DND-41 (cell line): Measurements from ENCODE around the gene UBA3.

ENCODE experiments used
- EZH2 ChIP-seq: IDR thresholded peaks from 3 replicates; pipeline ENCODE4 v1.6.1; 2012; ENCODE audit warnings: borderline replicate concordance, low read depth, mild to moderate bottlenecking, moderate library complexity, low read length, inconsistent platforms; ENCODE audit not compliant: severe bottlenecking
- TF ChIP-seq, protein P1 (sequence below): IDR thresholded peaks from 2 replicates; pipeline ENCODE4 v1.5.1; 2012; ENCODE audit warnings: borderline replicate concordance, low read length, moderate library complexity, mild to moderate bottlenecking; ENCODE audit not compliant: poor library complexity, severe bottlenecking; ENCODE audit errors: extremely low read depth

DNA sequence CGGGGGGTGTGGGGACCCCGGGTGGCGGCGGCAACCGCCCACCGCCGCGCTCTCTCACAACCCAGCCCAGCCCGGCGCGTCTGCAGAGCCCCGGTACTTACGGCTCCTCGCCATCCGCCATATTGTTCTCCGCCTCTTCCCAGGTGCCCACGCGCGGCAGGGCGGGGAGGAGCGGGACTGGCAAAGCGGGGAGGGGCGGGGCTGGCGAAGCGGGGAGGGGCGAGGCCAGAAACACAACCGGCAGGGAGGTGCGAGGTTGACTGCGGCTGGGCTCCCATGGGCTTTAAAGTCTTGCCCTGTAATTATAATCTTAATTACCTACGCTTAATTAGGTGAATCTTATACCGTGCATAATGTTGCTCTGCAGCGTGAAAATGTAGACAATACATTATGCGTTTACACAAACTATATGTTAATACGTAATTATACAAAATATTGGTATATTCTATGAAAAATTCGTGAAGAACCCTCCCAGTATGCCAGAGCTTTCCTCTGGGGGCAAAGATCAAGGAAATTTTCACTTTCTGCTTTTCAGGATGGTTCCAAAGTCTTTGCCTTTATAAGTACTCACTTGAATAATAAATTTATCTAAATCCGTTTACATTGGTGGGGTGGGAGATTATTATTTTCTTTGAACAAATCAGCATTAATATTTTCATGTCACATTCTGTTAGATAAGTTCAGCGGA, at the start of gene UBA3:
- TF ChIP-seq, protein P1, sequence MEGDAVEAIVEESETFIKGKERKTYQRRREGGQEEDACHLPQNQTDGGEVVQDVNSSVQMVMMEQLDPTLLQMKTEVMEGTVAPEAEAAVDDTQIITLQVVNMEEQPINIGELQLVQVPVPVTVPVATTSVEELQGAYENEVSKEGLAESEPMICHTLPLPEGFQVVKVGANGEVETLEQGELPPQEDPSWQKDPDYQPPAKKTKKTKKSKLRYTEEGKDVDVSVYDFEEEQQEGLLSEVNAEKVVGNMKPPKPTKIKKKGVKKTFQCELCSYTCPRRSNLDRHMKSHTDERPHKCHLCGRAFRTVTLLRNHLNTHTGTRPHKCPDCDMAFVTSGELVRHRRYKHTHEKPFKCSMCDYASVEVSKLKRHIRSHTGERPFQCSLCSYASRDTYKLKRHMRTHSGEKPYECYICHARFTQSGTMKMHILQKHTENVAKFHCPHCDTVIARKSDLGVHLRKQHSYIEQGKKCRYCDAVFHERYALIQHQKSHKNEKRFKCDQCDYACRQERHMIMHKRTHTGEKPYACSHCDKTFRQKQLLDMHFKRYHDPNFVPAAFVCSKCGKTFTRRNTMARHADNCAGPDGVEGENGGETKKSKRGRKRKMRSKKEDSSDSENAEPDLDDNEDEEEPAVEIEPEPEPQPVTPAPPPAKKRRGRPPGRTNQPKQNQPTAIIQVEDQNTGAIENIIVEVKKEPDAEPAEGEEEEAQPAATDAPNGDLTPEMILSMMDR, result no peak
- no peak for TF ChIP-seq EZH2
